Vagina (tissue), 2 donors: ENCODE results near the gene ZDHHC5.

Experiments
- CTCF ChIP-seq, 3 experiments: fragments of 450-650 bp in 2 of 3; fragments of 200-600 bp in 1 of 3; sonication (generic) in 1 of 3; IDR thresholded peaks; one replicate each; pipeline ENCODE4 v1.5.1; 2017 to 2019; ENCODE audit warnings: antibody characterized with exemption in 3 of 3, mild to moderate bottlenecking in 2 of 3, moderate library complexity in 2 of 3
- POLR2A ChIP-seq, 2 donors: fragments of 450-650 bp; IDR thresholded peaks; one replicate each; pipeline ENCODE4 v1.6.1; 2017; ENCODE audit warnings: antibody characterized with exemption in 2 of 2, mild to moderate bottlenecking in 2 of 2, moderate library complexity in 2 of 2

DNA sequence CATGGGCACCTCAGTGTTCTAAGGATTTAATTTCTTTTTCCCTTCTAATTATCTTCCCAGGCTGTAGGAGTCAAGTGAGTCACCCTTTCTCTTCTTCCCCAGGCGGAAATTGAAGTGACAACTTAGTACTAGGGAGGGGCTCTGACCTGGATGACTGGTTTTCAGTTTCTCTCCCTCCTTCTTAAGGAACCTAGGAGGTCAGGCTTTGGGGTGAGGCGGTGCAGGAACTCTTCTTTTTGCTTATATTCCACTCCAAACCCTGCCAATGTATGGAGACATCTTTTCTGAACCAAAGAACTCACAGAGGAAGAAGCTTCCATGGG is 12.6 kb downstream of the ZDHHC5 start:
- no peak for TF ChIP-seq POLR2A (IDR thresholded peaks at IDR 0.05)
- no peak for TF ChIP-seq CTCF (IDR thresholded peaks at IDR 0.05)
